ENCODE data around the gene CASZ1. TPM values are rescaled to one million over a fixed set of nuclear protein-coding genes. Genes with fewer than 3 reads are reported as not detected.

Gene CASZ1
- total and polyA plus RNA-seq, 9 donors: 2.4 to 15.7 (median 4.0) TPM

DNA sequence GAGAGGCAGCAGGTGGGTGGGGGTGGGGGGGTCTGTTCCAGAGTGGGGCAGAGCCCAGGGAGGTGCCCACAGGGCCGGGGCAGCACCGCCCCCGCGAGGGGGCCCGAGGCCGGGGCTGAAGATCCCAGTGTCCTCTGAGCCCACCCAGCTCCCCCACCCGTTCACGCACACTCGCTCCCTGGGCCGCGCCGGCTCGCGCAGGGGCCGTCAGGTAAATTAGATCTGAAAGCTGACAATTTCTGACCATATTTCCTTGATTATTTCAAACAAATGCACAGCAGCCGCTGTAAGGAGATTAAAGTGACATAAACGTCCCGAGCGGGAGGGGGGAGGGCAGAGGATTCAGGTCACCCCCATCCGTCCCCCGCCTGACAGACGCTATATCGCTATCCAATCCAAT is 118.0 kb downstream of the CASZ1 start:
- Histone ChIP-seq H3K4me3 (no peak overlapping the region), H3K27ac (no peak overlapping the region), H3K4me1 (ENCODE audit: insufficient read depth) (peaks cover 5% of the 10 kb centered on the region), H3K9me3 (no peaks in the 10 kb centered on the region), H3K36me3 (no peaks in the 10 kb centered on the region), H3K27me3 (no peaks in the 10 kb centered on the region)
- WGBS, 3 donors: 86 to 88% (median 88%) methylated on average over 23 of the region's 23 CpGs
- DNase-seq: no peak
- no peak for TF ChIP-seq POLR2A (IDR thresholded peaks at IDR 0.05)
- TF ChIP-seq, protein P1, sequence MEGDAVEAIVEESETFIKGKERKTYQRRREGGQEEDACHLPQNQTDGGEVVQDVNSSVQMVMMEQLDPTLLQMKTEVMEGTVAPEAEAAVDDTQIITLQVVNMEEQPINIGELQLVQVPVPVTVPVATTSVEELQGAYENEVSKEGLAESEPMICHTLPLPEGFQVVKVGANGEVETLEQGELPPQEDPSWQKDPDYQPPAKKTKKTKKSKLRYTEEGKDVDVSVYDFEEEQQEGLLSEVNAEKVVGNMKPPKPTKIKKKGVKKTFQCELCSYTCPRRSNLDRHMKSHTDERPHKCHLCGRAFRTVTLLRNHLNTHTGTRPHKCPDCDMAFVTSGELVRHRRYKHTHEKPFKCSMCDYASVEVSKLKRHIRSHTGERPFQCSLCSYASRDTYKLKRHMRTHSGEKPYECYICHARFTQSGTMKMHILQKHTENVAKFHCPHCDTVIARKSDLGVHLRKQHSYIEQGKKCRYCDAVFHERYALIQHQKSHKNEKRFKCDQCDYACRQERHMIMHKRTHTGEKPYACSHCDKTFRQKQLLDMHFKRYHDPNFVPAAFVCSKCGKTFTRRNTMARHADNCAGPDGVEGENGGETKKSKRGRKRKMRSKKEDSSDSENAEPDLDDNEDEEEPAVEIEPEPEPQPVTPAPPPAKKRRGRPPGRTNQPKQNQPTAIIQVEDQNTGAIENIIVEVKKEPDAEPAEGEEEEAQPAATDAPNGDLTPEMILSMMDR (IDR thresholded peaks at IDR 0.05): no peak
- TF ChIP-seq EP300 (IDR thresholded peaks at IDR 0.05): no peak
- intact Hi-C loops (cut with DNase I): no loop called here

DNA sequence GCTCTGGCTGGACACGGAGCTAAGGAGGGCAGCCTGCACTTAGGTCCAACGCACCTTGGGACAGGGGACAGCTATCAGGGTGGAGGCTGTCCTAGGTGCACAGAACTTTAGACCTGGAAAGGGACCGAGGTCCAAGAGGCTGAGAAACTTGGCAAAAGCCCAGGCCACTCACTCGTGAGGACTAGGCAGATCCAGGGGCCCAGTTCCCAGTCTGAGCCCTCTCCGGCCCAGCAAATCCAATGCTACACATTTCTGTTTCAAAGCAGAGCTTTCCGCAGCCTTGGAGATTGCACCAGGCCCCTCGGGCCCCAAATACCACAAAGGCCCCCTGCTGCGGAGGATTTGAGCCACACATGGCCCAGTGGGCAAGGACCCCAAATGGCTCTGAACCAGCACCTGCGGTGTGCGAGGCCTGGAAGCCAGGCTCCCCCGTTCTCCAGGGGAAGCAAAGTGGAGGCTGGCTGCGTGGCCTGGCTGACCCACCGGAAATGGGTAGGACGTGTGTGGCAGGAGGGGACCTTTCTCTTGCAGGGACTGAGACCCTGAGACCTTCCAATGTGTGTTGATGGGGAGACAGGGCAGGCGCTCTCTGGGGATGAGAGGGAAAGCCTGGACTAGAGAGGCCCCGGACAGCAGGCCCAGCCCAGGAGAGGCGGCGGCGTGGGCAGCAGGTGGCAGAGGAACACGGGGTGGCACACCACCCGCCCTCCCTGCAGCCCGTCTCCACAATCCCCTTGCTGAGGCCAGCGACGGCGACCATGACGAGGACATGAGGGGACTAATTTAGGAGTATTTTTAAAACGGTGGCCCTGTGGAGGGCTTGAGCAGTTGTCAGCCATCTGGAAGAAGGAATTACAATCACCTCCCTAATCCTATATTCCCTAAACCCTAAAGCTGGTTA is 118.7 kb downstream of the CASZ1 start:
- Histone ChIP-seq H3K4me3 (no peak overlapping the region), H3K36me3 (no peaks in the 10 kb centered on the region), H3K27ac (no peak overlapping the region), H3K27me3 (no peaks in the 10 kb centered on the region), H3K9me3 (no peaks in the 10 kb centered on the region), H3K4me1 (ENCODE audit: insufficient read depth) (no peaks in the 10 kb centered on the region)
- intact Hi-C loops (cut with DNase I): no loop called here
- no peak for DNase-seq
- 81 to 87% (median 83%) methylated on average over 27 of the region's 27 CpGs for WGBS, 3 donors
- TF ChIP-seq EP300 (IDR thresholded peaks at IDR 0.05) (no peak), POLR2A (IDR thresholded peaks at IDR 0.05) (no peak)
- TF ChIP-seq, protein P1 (IDR thresholded peaks at IDR 0.05): no peak

DNA sequence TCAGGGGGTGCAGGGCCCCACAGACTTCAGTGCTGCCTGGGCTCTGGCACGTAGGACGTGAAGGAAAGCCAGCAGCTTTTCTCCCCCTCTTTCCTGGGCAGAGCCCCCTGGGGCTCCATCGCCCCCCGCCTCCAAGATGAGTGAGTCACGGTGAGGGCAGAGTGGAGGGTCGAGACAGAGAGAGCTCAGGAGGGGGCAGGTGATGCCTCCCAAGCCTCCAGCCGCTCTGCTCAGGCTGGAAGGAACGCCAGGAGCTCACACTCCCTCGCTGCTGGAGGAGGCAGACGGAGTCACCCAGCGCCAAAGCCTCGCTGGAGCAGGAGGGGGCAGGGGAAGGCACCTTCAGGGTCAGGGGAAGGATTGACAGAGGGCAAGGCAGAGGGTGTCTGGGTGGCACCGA is 119.5 kb downstream of the CASZ1 start:
- DNase-seq: no peak
- Histone ChIP-seq H3K27me3 (no peaks in the 10 kb centered on the region), H3K4me3 (no peak overlapping the region), H3K4me1 (ENCODE audit: insufficient read depth) (no peaks in the 10 kb centered on the region), H3K9me3 (no peaks in the 10 kb centered on the region), H3K36me3 (no peaks in the 10 kb centered on the region), H3K27ac (no peak overlapping the region)
- intact Hi-C loops (cut with DNase I): no loop called here
- WGBS, 3 donors: 74 to 81% (median 80%) methylated on average over 13 of the region's 13 CpGs
- no peak for TF ChIP-seq POLR2A (IDR thresholded peaks at IDR 0.05)
- TF ChIP-seq, protein P1 (IDR thresholded peaks at IDR 0.05): no peak
- no peak for TF ChIP-seq EP300 (IDR thresholded peaks at IDR 0.05)

DNA sequence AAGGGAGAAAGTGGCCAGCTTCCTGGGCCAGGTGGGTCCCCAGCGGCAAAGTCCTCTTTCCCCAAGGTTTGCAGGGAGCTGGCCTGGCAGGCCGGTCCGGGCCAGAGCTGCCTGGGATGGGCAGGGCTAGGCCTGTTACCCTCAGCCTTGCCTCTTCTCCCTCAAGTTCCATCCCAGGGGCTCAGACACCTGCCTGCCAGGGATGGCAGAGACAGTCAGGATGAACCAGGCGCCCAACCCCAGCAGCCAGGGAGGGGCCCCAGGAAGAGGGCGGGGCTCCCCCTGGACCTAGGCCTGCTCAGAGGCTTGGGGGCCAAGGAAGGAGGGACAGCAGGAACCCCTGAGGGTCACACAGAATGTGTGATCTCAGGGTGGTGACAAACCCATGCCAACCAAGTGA is 120.6 kb downstream of the CASZ1 start:
- Histone ChIP-seq H3K4me3 (no peak overlapping the region), H3K36me3 (no peaks in the 10 kb centered on the region), H3K9me3 (no peaks in the 10 kb centered on the region), H3K4me1 (ENCODE audit: insufficient read depth) (peaks cover 3% of the 10 kb centered on the region), H3K27ac (no peak overlapping the region), H3K27me3 (no peaks in the 10 kb centered on the region)
- DNase-seq: no peak
- TF ChIP-seq, protein P1 (IDR thresholded peaks at IDR 0.05): no peak
- no peak for TF ChIP-seq EP300 (IDR thresholded peaks at IDR 0.05)
- no peak for TF ChIP-seq POLR2A (IDR thresholded peaks at IDR 0.05)
- intact Hi-C loops (cut with DNase I): no loop called here
- 81 to 95% (median 92%) methylated on average over 4 to 5 of the region's 5 CpGs for WGBS, 3 donors
